Measurements from ENCODE around the gene TDRD6. TPM values are rescaled to one million over a fixed set of nuclear protein-coding genes. Genes with fewer than 3 reads are reported as not detected.

The TDRD6 gene
- total RNA-seq, 1 donor from 2014 or later: 0.05 TPM

DNA sequence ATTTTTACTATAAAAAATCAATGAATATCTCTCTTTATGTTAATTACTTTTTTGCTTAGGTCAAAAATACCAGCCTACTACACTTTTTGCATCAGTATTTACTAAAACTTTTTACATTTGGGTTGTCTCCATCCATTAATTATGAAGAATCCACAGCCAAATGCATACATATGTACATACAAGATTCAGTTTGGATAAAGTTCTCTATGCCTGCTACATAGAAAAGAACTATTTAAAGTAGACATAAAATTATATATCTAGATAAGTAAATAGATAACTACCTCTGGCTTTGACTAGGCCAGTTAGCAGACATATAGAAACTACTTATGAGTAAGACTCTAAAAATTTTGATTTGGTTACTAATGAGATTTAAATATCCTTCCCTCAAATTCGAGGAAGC lies 12.3 kb downstream of the TDRD6 start:
- Mint-ChIP-seq H3K9me3 (no peaks in the 10 kb centered on the region), H3K27ac (ENCODE audit: unreplicated experiment) (no peak overlapping the region), H3K36me3 (ENCODE audit: low read depth) (no peaks in the 10 kb centered on the region), H3K4me1 (no peaks in the 10 kb centered on the region), H3K4me3 (no peak overlapping the region), H3K27me3 (ENCODE audit: low read depth) (peaks cover 7% of the 10 kb centered on the region)
- no peak for DNase-seq (ENCODE audit: low read depth, low spot score)
- TF ChIP-seq, protein P1, sequence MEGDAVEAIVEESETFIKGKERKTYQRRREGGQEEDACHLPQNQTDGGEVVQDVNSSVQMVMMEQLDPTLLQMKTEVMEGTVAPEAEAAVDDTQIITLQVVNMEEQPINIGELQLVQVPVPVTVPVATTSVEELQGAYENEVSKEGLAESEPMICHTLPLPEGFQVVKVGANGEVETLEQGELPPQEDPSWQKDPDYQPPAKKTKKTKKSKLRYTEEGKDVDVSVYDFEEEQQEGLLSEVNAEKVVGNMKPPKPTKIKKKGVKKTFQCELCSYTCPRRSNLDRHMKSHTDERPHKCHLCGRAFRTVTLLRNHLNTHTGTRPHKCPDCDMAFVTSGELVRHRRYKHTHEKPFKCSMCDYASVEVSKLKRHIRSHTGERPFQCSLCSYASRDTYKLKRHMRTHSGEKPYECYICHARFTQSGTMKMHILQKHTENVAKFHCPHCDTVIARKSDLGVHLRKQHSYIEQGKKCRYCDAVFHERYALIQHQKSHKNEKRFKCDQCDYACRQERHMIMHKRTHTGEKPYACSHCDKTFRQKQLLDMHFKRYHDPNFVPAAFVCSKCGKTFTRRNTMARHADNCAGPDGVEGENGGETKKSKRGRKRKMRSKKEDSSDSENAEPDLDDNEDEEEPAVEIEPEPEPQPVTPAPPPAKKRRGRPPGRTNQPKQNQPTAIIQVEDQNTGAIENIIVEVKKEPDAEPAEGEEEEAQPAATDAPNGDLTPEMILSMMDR (conservative IDR thresholded peaks at IDR 0.05): no peak

DNA sequence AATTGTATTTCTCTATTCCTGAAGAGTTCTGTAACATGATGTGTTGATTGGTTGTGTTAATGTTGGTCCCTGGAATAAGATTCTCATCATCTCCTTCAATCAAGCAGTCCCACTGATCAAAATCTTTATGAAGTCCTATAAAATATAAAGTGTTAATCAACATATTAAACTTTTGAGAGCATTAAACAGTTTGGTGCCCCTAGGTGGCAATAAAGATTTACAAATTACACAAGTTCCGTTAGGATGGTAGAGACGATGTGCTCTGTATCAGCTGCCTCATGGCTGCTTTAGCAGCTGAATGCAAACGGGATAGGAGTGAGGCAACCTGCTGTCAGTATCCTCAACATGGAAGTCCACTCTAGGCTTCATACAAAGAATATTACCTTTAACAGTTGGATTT lies 16.9 kb downstream of the TDRD6 start:
- Mint-ChIP-seq H3K27me3 (ENCODE audit: low read depth) (peaks cover 7% of the 10 kb centered on the region), H3K27ac (ENCODE audit: unreplicated experiment) (no peak overlapping the region), H3K9me3 (no peaks in the 10 kb centered on the region)

DNA sequence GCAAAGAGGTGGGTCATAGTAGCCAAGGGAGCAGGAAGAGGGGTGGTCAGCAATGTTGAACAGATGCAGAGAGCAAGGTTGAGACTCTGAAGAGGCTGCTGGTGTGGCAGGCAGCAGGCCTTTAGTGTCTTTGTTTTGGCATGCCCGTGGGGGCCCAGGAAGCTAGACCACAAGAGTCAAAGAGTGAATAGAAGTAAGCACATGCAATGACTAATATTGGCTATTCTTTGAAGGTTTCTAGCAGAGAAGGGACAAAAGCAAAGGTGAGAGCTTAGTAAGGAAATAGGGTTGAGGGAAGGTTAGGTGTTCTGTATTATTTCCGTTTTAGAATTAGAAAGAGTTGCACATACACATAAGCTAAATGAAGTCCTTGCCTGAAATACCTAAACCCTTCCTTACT lies 18.8 kb downstream of the TDRD6 start:
- H3K4me1 Mint-ChIP-seq: no peaks in the 10 kb centered on the region
- H3K9me3 Mint-ChIP-seq: no peaks in the 10 kb centered on the region
- no peak for DNase-seq (ENCODE audit: low read depth, low spot score)
- H3K4me3 Mint-ChIP-seq: no peak overlapping the region
- no peak overlapping the region for H3K27ac Mint-ChIP-seq (ENCODE audit: unreplicated experiment)
- no peaks in the 10 kb centered on the region for H3K36me3 Mint-ChIP-seq (ENCODE audit: low read depth)
- TF ChIP-seq, protein P1 (conservative IDR thresholded peaks at IDR 0.05): no peak
- peaks cover 7% of the 10 kb centered on the region for H3K27me3 Mint-ChIP-seq (ENCODE audit: low read depth)

More for the DNA sequence above, 16.9 kb downstream of the TDRD6 start:
- no peak overlapping the region for H3K4me3 Mint-ChIP-seq
- TF ChIP-seq, protein P1 (conservative IDR thresholded peaks at IDR 0.05): no peak
- no peak for DNase-seq (ENCODE audit: low read depth, low spot score)
- H3K36me3 Mint-ChIP-seq (ENCODE audit: low read depth): no peaks in the 10 kb centered on the region
- no peaks in the 10 kb centered on the region for H3K4me1 Mint-ChIP-seq

DNA sequence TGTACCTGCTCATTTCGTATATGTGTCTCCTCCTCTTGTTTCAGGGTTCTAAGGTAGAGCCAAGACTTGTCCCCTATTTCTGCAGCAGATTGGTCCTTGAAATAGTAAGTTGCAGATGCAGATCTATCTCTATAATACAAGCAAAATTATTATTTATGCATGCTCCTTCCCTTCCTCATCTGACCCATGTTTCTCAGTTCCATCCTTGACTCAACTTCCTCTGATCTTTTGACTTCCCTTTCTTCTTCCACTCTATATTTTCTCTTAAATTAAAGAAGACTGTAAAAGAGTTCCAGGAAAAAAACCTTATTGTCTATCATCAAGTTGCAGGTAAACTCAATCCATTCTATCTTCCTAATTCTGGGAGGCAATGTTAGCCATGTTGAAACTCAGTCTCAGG lies 23.8 kb downstream of the TDRD6 start:
- no peak for DNase-seq (ENCODE audit: low read depth, low spot score)
- Mint-ChIP-seq H3K9me3 (no peaks in the 10 kb centered on the region), H3K27ac (ENCODE audit: unreplicated experiment) (no peak overlapping the region), H3K4me1 (no peaks in the 10 kb centered on the region), H3K36me3 (ENCODE audit: low read depth) (no peaks in the 10 kb centered on the region), H3K4me3 (no peak overlapping the region), H3K27me3 (ENCODE audit: low read depth) (peaks cover under 1% of the 10 kb centered on the region)
- TF ChIP-seq, protein P1 (conservative IDR thresholded peaks at IDR 0.05): no peak

DNA sequence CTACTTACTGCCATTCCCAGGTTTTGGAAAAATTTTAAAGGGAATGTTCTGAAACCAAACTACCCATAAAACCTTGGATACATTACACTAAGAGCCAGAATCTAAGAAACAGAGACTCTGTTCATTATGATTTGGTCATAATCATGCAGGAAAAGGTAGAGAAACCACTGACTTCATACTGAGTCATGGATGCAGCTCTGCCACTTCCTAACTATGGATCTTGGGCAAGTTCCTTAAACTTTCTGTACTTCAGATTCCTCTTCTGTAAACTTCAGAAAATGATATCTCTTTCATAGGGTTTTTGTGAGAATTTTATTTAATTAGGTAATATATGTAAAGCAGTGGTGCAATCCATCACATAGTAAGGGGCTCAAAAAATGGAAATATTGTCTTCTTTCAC lies 27.5 kb downstream of the TDRD6 start:
- DNase-seq (ENCODE audit: low read depth, low spot score): no peak
- H3K4me3 Mint-ChIP-seq: no peak overlapping the region
- peaks cover 7% of the 10 kb centered on the region for H3K27me3 Mint-ChIP-seq (ENCODE audit: low read depth)
- no peaks in the 10 kb centered on the region for H3K36me3 Mint-ChIP-seq (ENCODE audit: low read depth)
- no peak overlapping the region for H3K27ac Mint-ChIP-seq (ENCODE audit: unreplicated experiment)
- no peaks in the 10 kb centered on the region for H3K4me1 Mint-ChIP-seq
- TF ChIP-seq, protein P1 (conservative IDR thresholded peaks at IDR 0.05): no peak
- H3K9me3 Mint-ChIP-seq: no peaks in the 10 kb centered on the region

DNA sequence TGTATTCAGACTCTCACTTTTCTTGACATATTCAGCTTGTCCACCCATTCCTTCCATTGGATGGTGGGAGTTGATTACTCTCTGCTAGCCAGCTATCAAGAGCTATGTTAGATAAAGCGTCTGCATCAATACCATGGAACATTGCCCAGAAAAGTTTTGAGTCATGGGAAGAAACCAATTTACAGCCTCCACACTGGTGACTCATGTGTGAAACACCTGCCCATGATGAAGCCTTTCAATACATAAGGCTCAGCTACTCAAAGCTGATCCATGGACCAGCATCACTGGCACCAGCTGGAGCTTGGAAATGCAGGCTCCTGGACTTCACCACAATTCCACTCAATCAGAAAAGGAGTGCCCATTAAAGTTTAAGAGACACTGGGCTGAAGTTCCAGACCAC lies 31.4 kb downstream of the TDRD6 start:
- no peak for DNase-seq (ENCODE audit: low read depth, low spot score)
- Mint-ChIP-seq H3K9me3 (no peaks in the 10 kb centered on the region), H3K4me3 (no peak overlapping the region), H3K27ac (ENCODE audit: unreplicated experiment) (no peak overlapping the region), H3K27me3 (ENCODE audit: low read depth) (peaks cover 16% of the 10 kb centered on the region), H3K36me3 (ENCODE audit: low read depth) (no peaks in the 10 kb centered on the region), H3K4me1 (no peaks in the 10 kb centered on the region)
- TF ChIP-seq, protein P1 (conservative IDR thresholded peaks at IDR 0.05): no peak
